Activated naive CD8-positive, alpha-beta T cell treated with anti-CD3 and anti-CD28 coated beads, Interleukin-2, amount 50 U/mL, for 16 hours (primary cell): ENCODE data around the gene SELENOM.

ENCODE experiments used
- DNase-seq: peaks from one replicate; pipeline ENCODE4 v3.0.0-alpha.2; 2020; ENCODE audit warnings: low read depth, low spot score

Gene SELENOM

GRCh38 chr22:31091106-31091975 lies 16.0 kb downstream of the SELENOM start:
- DNase-seq, result no peak

DNA sequence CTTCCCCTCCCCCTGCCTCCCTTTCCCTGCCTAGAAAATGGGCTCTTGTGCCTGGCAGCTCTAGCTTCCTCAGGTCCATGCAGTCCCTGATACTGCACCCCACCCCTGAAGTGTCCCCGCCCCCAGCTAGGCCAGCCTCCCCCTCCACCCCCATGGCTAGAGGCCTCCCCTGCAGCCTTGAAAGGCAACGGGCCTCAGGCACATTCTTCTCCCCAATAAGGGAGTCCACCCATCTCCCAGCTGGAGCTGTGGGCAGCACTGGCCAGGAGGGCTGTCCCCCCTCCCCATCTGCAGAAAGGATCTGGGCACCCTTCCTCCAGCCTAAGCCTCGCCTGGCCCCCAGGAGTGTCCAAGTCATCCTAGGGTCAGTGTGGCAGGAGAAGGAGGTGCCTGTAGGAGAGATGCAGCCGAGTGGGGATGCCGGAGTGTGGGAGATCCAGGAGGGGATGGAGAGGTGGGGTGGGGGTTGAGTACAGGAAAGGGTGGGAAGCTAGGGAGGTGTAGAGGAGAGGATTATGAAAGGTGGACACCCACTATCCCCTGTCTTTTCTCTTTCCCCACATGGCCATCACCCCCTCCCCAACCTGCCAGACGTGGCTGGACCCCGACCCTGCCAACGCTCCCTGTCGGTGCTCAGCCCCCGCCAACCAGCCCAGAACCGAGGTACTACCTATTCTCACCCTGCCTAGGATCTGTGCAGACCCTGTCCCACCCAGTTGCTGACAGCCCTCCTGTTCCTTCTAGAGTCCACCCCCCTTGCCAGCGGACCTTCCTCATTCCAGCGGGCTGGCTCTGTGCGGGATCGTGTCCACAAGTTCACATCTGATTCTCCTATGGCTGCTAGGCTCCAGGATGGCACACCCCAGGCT lies 16.9 kb downstream of the SELENOM start:
- DNase-seq, result no peak

DNA sequence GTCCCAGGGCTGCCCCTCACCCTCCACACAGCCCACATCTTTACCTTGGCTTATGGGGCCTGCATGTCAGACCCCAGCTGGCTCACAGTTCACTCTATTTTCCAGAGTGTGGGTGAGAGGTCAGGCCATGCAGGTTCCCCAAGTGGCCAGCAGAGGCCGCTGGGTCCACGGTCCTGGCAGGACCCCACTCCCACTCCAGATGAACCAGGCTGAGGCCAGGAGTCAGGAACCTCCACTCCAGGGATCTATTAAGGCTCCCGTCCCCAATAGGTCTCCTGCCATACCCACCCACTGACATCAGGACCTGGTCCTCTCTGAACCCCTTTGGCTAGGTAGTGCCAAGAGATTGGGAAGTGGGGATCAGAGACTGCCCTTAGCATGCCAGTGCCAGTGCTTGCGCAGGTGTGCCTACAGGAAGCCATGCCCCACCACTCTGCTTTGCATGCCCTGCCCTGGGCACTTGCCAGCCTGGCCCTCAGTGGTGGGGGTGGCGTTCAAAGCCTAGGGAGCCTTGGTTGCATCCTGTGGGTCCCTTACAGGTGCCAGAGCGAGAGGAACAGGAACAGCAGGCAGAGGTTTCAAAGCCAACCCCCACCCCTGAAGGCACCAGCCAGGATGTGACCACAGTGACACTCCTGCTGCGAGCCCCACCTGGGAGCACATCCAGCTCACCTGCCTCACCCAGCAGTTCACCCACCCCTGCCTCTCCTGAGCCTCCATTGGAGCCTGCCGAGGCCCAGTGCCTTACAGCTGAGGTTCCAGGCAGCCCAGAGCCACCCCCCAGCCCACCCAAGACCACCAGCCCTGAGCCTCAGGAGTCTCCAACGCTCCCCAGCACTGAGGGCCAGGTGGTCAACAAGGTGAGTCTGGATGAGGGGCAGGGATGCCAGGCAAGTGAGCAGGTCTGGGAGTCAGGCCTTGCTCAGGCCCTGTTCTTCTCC lies 17.9 kb downstream of the SELENOM start:
- no peak for DNase-seq

- no peak for DNase-seq
These were observed 19.0 kb downstream of the SELENOM start for GRCh38 chr22:31088233-31088986.

GRCh38 chr22:31087744-31088215 lies 19.6 kb downstream of the SELENOM start:
- no peak for DNase-seq

- DNase-seq, result no peak
These were observed 20.6 kb downstream of the SELENOM start for GRCh38 chr22:31086703-31087330.

DNA sequence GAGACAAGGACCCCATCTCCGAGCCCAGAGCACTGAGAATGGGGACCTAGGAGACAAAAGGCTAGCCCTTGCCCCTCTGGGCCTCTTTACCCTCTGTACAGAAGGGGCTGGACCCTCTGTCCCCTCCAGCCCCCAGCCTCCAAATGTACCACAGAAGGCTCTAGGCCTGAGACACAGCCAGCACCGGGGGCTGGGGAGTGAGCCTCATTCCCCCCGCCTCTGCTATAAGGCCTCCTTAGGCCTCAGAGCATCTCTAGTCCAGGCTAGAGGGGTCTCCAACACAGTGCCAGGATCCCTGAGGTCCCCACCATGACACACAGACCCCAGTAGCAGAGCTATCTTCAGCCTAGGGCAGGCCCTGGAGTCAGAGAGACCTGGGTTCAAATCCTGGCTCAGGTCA lies 21.4 kb downstream of the SELENOM start:
- DNase-seq, result no peak

DNA sequence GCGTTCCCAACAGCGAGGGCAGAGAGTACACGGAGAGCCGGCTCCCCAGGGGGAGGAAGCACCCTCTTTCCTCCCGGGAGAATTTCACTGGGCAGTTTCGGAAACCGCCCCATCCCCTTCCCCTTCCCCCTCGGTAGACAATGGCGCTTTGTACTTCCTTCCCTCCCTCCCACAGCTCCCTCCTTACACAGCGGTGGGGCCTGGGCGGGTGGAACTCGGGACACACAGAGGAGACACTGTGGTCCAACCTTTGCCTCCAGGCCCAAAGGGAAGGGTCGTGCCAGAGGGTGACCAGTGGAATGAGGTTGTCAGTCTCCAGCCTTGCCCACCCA lies 21.9 kb downstream of the SELENOM start:
- no peak for DNase-seq

DNA sequence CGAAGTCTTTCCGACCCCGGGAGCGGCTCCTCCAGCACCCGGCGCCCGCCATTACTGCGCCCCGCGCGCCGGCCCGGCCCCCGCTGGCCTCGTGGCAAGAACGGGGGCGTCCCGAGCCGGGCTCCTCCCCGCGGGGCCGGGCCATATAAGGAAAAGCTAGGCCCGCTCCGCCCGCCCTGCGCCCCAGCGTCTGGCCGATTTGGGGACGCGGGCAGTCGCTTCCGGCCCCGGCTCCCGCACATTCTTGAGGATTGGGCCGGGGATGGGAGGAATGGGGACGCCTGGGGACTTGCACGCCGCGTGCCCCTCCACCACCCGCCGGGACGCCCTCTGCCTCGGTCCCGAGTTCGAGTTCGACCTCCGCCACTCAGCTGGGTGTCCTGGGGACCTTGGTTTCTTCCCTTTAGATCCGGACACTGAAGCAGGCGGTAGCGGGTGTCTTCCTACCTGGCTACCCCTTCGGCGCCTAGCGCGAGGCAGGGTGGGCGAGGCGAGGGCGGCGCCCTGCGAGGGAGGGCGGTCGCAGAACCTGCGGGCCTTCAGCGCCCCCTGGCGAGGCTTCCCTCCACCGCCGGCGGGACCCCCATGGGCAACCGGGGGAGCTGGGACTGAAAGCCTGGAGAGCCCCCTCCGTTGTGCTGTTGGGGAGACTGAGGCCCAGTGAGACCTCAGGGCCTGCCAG lies 22.4 kb downstream of the SELENOM start:
- peak; percentile 73 for DNase-seq

GRCh38 chr22:31083923-31084810 lies 23.2 kb downstream of the SELENOM start:
- DNase-seq, result no peak

GRCh38 chr22:31083377-31083768 lies 24.0 kb downstream of the SELENOM start:
- DNase-seq, result no peak

- peak; percentile 47 for DNase-seq
These were observed 24.6 kb downstream of the SELENOM start for GRCh38 chr22:31082606-31083376.

DNA sequence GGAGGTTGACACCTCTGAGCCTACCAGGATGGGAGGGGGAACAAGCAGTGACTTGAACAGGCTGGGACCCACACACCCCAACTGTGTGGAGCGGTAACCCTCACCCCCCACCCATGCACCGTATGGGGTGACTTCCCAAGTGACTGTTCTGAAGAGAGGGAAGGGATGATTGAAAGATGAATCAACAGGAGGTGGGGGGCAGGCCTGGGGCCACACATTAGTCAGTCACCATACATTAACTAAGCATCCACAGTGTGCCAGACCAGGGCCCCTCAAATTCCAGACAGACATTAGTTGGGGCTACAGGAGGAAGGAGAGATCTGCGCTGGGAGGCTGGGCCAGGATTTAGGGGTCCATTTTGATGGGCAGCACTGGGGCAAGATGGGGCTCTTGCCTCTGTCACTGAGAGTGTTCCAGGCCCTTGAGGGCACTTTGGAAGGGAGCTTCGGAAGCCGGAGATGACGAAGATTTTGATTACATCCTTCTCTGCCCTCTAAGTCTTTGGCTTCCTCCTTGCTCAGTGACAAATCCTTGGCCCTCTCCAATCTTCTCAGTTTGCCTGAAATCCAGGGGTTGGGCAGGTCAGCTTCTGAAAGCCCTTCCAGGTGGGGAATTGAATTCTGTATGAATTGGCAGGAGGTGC lies 25.3 kb downstream of the SELENOM start:
- no peak for DNase-seq

GRCh38 chr22:31080848-31081649 lies 26.3 kb downstream of the SELENOM start, which contains the start of gene SMTN:
SMTN (plus strand) TSS chr22:31081318; CDS start chr22:31083259, 1,941 bp downstream.
- peak; percentile 88 for DNase-seq

- no peak for DNase-seq
These were observed 27.1 kb downstream of the SELENOM start for GRCh38 chr22:31080164-31080847.

DNA sequence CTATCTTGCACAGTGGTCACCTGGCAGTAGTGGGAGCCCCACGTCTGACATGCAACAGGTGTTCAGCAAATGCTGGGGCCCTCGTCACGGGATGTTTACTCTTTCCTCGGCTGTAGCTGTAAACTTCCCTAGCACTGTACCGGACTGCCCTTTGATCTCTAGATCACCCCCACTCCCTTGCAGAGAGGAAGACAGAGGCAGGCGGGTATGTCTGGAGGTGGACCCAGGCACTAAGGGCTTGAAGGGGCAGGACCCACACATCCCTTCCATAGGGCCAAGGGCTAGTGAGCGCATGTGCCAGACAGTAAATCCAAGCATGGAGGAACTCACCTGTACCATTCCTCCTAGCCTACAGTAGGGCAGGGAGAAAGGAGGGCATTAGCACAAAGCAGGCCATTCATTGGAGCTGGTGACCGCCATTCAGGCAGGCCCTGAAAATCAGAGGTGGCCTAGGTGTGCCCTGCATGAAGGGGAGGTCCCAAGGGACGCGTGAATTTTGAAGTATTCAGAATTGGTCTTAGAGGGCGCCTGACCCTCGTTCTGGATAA lies 28.2 kb downstream of the SELENOM start:
- DNase-seq, result no peak
